OCI-LY1 (cell line): ENCODE measurements around the gene CWC25.

Experiments used
- CTCF ChIP-seq: fragments of 200-600 bp; sonication (generic), shearing (Covaris generic); IDR thresholded peaks from 2 replicates; pipeline ENCODE4 v1.5.1; 2017; ENCODE audit warnings: mild to moderate bottlenecking, antibody characterized with exemption, low read length, moderate library complexity, mixed read lengths
- EZH2 ChIP-seq: fragments of 200-600 bp; sonication (generic), shearing (Covaris generic); IDR thresholded peaks from 2 replicates; pipeline ENCODE4 v1.8.0; 2017; ENCODE audit warnings: borderline replicate concordance, mixed run types, mild to moderate bottlenecking, antibody characterized with exemption, low read length, moderate library complexity, mixed read lengths

- TF ChIP-seq CTCF: no peak
- TF ChIP-seq EZH2: no peak
Measured at GRCh38 chr17:38872671-38873385, 47.7 kb upstream of the CWC25 start.
